ENCODE measurements around the gene HMMR. TPM values are rescaled to one million over a fixed set of nuclear protein-coding genes. Genes with fewer than 3 reads are reported as not detected.
"Not testable (repeated sequence)": the region's sequence is repeated elsewhere in the genome, so short reads cannot be mapped to it uniquely, and the experiment has no call there.

Gene HMMR
- total and polyA plus RNA-seq, 2 donors, result 0.67 to 29.0 TPM

GRCh38 chr5:163536442-163536841 is 76.0 kb downstream of the HMMR start:
- H3K36me3 ChIP-seq (ENCODE audit: insufficient read depth); DNase-seq (ENCODE audit: extremely low spot score); H3K27ac ChIP-seq (ENCODE audit: low read depth); H3K4me1 ChIP-seq (ENCODE audit: insufficient read depth); H3K4me3 ChIP-seq (ENCODE audit: low read depth, low read length): not testable (repeated sequence)
- 95% methylated on average over 3 of the region's 3 CpGs for WGBS

GRCh38 chr5:163540696-163541095 is 80.3 kb downstream of the HMMR start:
- DNase-seq (ENCODE audit: extremely low spot score), result no peak
- 91% methylated on average over 1 of the region's 1 CpG for WGBS
- no peak overlapping the region for H3K4me3 ChIP-seq (ENCODE audit: low read depth, low read length)
- H3K4me1 ChIP-seq (ENCODE audit: insufficient read depth), result no peaks in the 10 kb centered on the region
- H3K27ac ChIP-seq (ENCODE audit: low read depth), result no peak overlapping the region
- H3K36me3 ChIP-seq (ENCODE audit: insufficient read depth), result no peaks in the 10 kb centered on the region

Small RNA genes lying within 50 kb of the gene (small RNA-seq; reads per million reads assigned to genes)
- not detected for gene AC008723.1

Other genes starting within 250 kb of the HMMR start
- gene CCNG1, start 23.0 kb upstream of the HMMR start, total RNA-seq, result 256 TPM
- gene CCNG1, start 23.0 kb upstream of the HMMR start, polyA plus RNA-seq, result 102 TPM
- gene NUDCD2, start 530 bp upstream of the HMMR start, total RNA-seq, result 13.1 TPM
- 12.9 TPM for gene NUDCD2, start 530 bp upstream of the HMMR start, polyA plus RNA-seq
- gene MAT2B, start 45.0 kb downstream of the HMMR start, total RNA-seq, result 61.9 TPM
- gene MAT2B, start 45.0 kb downstream of the HMMR start, polyA plus RNA-seq, result 58.2 TPM

Data from urinary bladder (tissue), 4 donors.